PFSK-1 (cell line): ENCODE results near the gene KRT13.

ENCODE experiments used
- FOXP2 ChIP-seq: optimal IDR thresholded peaks from 2 replicates; pipeline ENCODE3; 2011; ENCODE audit warnings: borderline replicate concordance, control low read depth, inconsistent platforms; ENCODE audit not compliant: insufficient read depth; ENCODE audit errors: extremely low read length, extremely low read depth
- POLR2AphosphoS5 ChIP-seq: IDR thresholded peaks from 2 replicates; pipeline ENCODE4 v1.6.1; 2012; ENCODE audit warnings: low read depth, mild to moderate bottlenecking, control low read depth, low read length, moderate library complexity
- REST ChIP-seq, 2 experiments: IDR thresholded peaks; 2 replicates each; pipeline versions ENCODE4 v1.6.1 to v1.8.0; 2011 to 2012; ENCODE audit warnings: low read depth in 2 of 2, low read length in 2 of 2, control low read depth in 1 of 2, inconsistent platforms in 1 of 2, mild to moderate bottlenecking in 1 of 2, moderate library complexity in 1 of 2; ENCODE audit not compliant: insufficient read depth in 1 of 2
- SIN3A ChIP-seq: IDR thresholded peaks from 2 replicates; pipeline ENCODE4 v1.6.1; 2012; ENCODE audit warnings: mild to moderate bottlenecking, low read length, moderate library complexity, borderline replicate concordance; ENCODE audit not compliant: insufficient read depth
- TAF1 ChIP-seq: IDR thresholded peaks from 2 replicates; pipeline ENCODE4 v1.6.1; 2012; ENCODE audit warnings: low read length, control low read depth, borderline replicate concordance; ENCODE audit not compliant: insufficient read depth

KRT13 gene

GRCh38 chr17:41486809-41487530 lies 18.4 kb downstream of the KRT13 start:
- TF ChIP-seq REST (IDR thresholded peaks at IDR 0.05; ENCODE audit: insufficient read depth in 1 of 2, low read depth in 2 of 2, low read length in 2 of 2) (no peak), POLR2AphosphoS5 (no peak)

GRCh38 chr17:41486316-41486715 lies 19.1 kb downstream of the KRT13 start:
- TF ChIP-seq REST (IDR thresholded peaks at IDR 0.05; ENCODE audit: insufficient read depth in 1 of 2, low read depth in 2 of 2, low read length in 2 of 2): no peak
- no peak for TF ChIP-seq TAF1
- TF ChIP-seq SIN3A: no peak
- no peak for TF ChIP-seq FOXP2
- TF ChIP-seq POLR2AphosphoS5: no peak

DNA sequence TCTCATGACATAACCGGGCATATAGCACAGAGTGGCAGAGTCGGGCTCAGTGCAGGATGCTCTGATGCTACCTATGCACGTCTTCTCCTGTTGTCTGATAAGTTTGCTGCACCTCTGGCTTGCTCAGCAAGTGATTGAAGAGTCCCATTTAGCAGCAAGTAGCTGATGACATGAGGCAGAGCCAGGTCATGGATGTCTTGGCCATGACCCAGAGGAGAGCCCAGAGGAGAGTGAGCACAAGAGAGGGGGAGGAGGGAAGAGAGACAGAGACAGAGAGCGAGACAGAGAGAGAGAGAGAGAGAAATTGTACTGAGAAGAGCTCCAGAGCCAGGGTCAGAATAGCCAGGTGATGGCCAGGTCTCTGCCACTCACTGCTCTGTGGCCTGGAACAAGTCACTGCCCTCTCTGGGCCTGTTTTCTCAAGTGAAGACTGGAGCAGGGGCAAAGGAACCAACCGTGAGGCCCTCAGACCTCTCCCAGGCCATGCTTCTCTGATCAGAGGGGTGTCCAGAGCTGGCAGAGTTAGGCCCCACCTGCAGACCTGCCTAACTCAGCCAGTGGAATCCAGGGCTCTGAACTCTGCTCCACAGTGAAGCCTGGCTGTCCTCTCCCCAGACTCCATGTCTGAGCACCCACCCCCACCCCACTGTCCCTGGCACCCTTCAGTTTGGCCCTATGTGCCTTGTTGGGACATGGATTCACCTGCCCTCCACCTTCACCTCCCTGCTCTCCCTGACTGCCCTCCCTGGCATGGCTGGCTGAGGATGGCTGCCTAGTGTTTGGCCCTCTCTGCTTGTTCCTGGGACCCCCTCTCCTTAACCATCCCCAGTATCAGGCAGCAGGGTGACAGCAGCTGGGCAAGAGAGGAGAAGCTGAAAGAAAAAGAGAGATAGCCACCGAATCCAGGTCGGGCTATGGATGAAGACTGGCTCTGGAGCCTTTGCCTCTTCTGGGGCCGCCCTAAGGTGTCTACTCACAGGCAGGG lies 20.2 kb downstream of the KRT13 start:
- TF ChIP-seq FOXP2: no peak
- no peak for TF ChIP-seq TAF1
- no peak for TF ChIP-seq REST (IDR thresholded peaks at IDR 0.05; ENCODE audit: insufficient read depth in 1 of 2, low read depth in 2 of 2, low read length in 2 of 2)
- no peak for TF ChIP-seq POLR2AphosphoS5
- no peak for TF ChIP-seq SIN3A

GRCh38 chr17:41483991-41484826 lies 21.2 kb downstream of the KRT13 start:
- TF ChIP-seq TAF1 (no peak), POLR2AphosphoS5 (no peak), FOXP2 (no peak)

DNA sequence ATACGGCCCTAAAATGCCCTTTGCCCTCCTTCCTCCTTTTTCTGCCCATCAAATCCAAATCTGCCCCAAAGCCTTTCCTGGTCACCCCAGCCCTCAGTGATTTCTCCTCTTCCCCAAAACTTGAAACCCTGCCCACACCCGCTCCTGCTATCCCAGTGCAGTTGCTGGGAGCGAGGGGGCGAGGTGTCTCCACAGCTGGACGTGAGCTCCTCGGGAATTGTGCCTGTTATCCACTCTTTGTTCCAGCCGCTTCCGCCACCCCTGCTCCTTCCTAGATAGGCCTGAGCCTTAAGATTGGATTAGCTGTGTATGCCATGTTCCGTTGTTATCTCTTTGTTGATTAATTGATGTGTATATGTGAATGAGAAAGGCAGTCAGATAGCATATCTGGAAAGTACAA lies 21.9 kb downstream of the KRT13 start:
- no peak for TF ChIP-seq TAF1
- no peak for TF ChIP-seq FOXP2
- TF ChIP-seq SIN3A: no peak
- no peak for TF ChIP-seq POLR2AphosphoS5
- TF ChIP-seq REST (IDR thresholded peaks at IDR 0.05; ENCODE audit: insufficient read depth in 1 of 2, low read depth in 2 of 2, low read length in 2 of 2): no peak
